Left lobe of liver (tissue), 2 donors: ENCODE results near the gene SIVA1. TPM values are rescaled to one million over a fixed set of nuclear protein-coding genes. Genes with fewer than 3 reads are reported as not detected.
A peak's percentile ranks its signal among the peaks of the same experiment; 100 is the strongest.
"Not testable (repeated sequence)": the region's sequence is repeated elsewhere in the genome, so short reads cannot be mapped to it uniquely, and the experiment has no call there.

Source experiments
- ATAC-seq: fragments of 200-7000 bp; cut with Tn5 transposase; one replicate; pipeline ENCODE4 v1.9.1; 2020; ENCODE audit warnings: mild to moderate bottlenecking, moderate library complexity
- DNase-seq: peaks from one replicate; pipeline ENCODE4 v3.0.0-alpha.2; 2020; ENCODE audit warnings: low spot score
- total RNA-seq: library from RNA; stranded (reverse); gene quantifications from one replicate; pipeline ENCODE4 v1.2.1, GENCODE V29; 2021
- donor health status: DM: no; HTN: no; CAD: no; lungs with moderate emphysema.
- donor health status: DM: no; HTN: yes; CAD: no.

Gene SIVA1
- total RNA-seq, 1 donor from 2014 or later = 50.3 TPM

GRCh38 chr14:104718871-104719270, 34.1 kb upstream of the SIVA1 start:
- ATAC-seq (no peak), DNase-seq (no peak)

- DNase-seq = no peak
- no peak for ATAC-seq
Measured at GRCh38 chr14:104719343-104719742, 33.6 kb upstream of the SIVA1 start.

- no peak for ATAC-seq
- no peak for DNase-seq
Measured at GRCh38 chr14:104721505-104722431, 31.2 kb upstream of the SIVA1 start.

DNA sequence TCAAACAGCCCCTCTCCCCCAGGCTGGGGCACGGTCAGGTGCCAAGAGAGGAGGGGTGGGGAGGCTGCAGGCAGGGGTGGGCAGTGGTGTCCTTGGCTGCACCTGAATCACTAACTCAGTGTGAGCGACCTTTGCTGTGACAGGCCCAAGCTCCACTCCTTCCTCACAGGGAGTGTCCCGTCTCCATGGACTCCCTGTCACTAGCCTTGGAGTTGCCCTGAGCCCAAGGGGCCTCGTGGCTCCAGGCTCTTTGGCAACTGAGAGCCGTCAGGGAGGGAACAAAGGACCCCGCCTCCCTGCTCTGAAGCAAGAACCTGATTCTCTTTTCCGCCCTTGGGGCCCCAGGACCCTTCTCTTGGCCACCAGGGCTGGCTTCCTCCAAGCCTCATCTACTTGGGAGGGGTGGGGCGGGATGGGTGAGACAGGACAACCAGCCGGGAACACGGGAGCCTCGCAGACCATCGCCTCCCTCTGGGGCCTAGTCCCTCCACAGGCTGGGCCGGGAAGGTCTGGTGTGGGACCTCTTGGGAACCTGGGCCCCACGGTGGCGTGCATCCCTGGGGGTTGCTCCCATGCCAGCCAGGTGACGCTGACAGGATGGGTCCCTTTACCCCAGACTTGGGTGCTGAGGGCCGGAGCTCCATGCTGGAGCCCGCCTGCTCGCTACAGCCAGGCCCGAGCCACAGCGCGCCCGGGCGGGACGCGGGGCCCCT, 29.9 kb upstream of the SIVA1 start:
- ATAC-seq = no peak

GRCh38 chr14:104723651-104724406, 29.1 kb upstream of the SIVA1 start, which contains the start of gene ADSS1:
TSS of gene ADSS1 (plus strand) at chr14:104724229. CDS start at chr14:104724271, 42 bp downstream.
- ATAC-seq = peak; percentile 70

More for the DNA sequence above, 29.9 kb upstream of the SIVA1 start:
- no peak for DNase-seq

GRCh38 chr14:104724407-104724980, 28.5 kb upstream of the SIVA1 start:
- DNase-seq (peak; percentile 77), ATAC-seq (peak; percentile 22)

More at GRCh38 chr14:104723651-104724406, 29.1 kb upstream of the SIVA1 start, which contains the start of gene ADSS1:
- DNase-seq = peak; percentile 89

DNA sequence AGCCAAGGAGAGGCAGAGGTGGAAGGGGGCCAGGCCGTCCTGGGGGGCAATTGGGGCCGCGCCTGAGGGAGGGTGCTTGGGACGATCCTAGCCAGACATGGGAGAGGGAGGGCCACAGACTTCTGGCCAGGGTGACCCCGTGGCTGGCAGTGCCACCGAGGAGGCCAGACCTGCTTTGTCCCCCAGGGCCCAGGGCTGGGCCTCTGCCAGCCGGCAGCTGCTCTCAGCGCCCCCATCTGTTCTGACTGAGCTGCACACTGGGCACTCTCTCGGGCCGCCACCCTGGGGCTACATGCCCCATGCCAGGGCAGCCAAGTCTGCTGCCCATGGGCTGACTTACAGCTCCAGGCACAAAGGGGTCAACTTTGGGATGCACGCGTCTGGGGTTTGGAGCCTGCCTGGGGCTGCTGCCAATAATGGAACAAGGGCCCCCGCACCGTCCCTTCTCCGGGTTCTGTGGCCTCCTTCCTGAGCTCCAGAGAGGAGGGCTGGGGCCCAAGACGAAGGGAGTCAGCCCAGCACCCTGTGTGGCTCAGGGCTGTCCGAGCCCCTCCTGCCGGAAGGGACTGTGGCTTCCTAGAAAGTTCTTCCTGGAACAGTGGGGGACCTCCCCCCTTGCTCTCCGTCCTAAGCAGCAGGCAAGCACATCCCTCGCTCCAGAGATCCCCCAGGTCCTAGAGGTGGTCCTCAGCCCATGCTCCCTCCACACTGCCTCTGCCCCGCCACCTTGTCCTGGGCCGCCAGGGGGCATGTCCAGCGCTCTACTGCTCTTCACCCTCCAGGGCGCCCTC, 27.8 kb upstream of the SIVA1 start:
- ATAC-seq = peak; percentile 55
- peak; percentile 83 for DNase-seq

DNA sequence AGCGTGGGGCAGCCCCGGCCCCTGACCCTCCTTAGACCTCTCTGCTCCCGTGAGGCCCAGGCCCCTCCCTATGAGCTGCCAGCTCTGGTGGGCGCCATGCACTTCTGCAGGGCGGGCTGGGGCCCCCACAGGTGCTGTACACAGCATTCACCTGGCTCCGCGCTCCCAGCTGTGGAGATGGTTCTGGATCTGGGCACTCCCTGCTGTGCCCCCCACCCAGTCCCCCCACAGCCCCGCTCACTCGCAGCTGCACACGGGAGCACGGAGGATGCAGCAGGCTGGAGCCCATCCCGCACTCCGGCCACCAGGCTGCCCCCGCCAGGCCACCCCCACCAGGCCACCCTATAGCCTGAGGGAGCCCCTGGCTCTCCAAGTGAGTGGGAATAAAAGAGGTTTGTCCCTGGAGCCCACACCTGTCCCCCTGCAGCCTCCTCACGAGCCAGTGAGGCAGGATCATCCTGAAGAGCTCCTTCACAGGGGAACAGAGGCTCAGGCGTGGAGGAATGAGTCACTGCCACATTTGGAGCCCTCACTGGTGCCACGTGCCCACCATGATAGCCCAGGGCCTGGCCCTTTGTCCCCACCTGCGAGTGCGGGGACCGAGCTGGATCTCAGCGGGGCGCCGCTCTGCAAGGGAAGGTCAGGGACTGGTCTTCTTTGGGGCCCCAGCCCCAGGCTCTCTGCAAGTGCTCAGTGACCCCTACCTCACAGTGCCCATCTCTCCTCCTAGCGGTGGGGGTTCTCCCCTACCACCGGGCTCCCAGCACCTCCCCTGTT, 27.0 kb upstream of the SIVA1 start:
- ATAC-seq = no peak
- DNase-seq = no peak

GRCh38 chr14:104726600-104727451, 26.1 kb upstream of the SIVA1 start:
- DNase-seq (peak; percentile 84), ATAC-seq (peak; percentile 23)

DNA sequence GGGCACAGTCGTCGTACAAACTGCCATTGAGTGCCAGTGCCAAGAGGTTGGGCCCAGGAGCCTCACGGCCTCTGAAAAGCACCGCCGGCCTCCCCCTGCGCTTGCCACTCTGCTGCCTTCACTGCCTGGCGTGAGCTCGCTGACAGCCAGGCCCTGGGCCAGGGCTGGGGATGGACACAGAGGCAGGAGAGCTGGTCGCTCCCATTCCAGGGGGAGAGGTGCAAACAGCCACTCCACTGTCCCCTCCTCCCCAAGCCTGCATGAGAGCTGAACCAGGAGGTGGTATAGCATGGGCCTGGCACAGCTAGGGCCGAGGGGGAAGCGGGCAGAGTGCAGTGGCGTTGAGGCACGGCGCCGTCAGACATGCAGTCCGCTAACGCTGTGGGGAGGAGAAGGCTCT, 24.3 kb upstream of the SIVA1 start:
- no peak for DNase-seq

DNA sequence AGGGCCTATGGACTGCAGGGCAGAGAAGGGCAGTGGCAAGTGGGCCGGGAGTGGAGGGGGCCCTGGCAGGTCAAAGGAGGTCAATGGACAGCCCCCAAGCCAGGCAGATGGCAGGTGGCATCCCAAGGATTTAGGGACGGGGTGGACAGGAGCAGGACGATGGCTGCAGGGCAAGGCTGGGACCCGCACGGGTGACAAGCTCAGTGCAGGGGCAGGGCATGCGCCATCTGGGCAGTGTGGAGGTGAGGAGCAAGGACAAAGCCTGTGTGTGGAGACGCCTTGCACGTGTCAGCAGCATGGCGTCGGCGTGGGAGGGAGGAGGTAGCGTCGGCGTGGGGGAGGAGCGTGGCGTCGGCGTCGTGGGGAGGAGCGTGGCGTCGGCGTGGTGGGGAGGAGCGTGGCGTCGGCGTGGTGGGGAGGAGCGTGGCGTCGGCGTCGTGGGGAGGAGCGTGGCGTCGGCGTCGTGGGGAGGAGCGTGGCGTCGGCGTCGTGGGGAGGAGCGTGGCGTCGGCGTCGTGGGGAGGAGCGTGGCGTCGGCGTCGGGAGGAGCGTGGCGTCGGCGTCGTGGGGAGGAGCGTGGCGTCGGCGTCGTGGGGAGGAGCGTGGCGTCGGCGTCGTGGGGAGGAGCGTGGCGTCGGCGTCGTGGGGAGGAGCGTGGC, 23.6 kb upstream of the SIVA1 start:
- not testable (repeated sequence) for ATAC-seq, DNase-seq

More for the DNA sequence above, 24.3 kb upstream of the SIVA1 start:
- no peak for ATAC-seq

DNA sequence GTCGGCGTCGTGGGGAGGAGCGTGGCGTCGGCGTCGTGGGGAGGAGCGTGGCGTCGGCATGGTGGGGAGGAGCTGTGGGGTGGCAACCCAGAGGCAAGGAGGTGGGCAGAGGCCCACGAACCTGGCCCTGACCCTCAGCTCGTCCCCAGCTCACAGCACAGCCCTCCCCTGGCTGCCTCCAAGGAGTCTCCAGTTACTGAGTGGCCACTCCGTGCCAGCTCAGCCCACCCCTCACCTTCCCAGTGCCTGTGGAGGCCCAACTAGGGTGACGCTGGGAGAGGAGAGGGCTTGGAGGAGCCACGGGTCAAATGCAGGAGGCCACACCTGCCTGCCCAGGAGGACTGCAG, 23.1 kb upstream of the SIVA1 start:
- DNase-seq = no peak
- ATAC-seq = no peak

DNA sequence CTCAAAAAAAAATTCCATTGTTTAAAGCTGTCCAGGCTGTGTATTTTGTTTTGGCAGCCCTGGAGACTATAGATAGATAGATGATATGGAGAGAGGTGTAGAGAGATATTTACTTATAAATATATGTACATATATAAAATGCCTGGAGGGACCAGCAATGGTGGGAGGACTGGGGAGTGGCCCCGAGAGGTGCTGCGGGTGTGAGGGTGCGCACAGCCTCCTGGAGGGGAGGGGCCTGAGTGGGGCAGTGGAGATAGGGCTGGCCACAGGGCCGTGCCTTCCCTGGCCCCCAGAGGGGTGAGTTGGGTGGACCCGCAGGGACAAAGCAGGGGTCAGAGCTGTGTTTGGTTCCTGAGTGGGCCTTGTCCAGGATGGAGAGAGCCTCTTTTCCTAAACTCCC, 22.5 kb upstream of the SIVA1 start:
- DNase-seq = no peak

DNA sequence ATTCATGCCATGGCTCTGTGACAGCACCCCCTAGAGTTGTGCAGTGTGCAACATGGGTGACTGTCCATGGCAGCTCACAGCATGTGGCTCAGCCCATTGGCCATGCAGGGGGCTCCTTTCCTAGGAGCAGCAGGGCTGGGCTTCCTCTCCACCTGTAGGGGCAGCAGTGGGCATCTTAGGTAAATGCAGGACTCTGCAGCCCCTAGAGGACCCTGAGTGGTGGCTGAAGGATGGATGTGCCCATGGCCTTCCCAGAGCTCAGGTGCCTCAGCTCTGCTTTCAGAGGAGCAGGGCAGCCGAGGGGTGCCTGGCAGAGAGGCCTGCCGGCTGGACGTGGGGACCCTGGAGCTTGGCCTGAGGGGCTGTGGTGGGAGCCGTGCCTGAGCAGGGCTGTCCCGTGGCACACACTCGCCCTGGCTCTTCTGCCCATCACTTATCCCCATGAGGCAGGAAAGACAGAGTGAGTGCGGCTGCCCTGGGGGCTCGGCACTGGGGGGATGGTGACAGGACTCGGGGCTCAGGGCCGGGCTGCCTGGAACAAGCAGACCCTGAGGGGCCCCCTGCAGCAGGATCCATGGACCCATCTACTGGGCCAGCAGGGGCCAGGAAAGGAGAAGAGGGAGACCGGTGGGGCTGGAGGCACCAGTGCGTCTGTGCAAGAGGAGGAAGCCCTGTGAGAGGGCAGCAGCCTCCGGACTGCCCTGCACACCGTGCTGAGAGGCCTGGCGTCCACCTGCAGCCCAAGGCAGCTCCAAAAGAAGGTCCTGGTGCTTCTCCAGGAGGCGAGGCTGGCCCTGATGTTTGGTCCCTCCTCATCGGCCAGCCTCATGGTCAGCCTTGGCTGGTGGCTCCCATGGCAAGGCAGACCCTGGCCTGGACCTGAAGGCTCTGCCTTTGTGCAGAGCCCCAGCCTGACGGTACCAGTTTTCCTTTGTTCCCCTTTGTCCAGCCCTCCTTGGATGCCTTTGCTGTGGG, 21.3 kb upstream of the SIVA1 start:
- DNase-seq = no peak
- ATAC-seq = no peak

More for the DNA sequence above, 22.5 kb upstream of the SIVA1 start:
- ATAC-seq = no peak

GRCh38 chr14:104732355-104732804, 20.6 kb upstream of the SIVA1 start:
- DNase-seq = peak; percentile 98
- peak; percentile 59 for ATAC-seq
